NB4 (cell line): ENCODE data around the gene AKNA.
"Not testable (repeated sequence)": the region's sequence is repeated elsewhere in the genome, so short reads cannot be mapped to it uniquely, and the experiment has no call there.

Source experiments
- MYC ChIP-seq: IDR thresholded peaks from 2 replicates; pipeline ENCODE4 v1.6.1; 2011; ENCODE audit warnings: low read depth, low read length
- POLR2A ChIP-seq: IDR thresholded peaks from 2 replicates; pipeline ENCODE4 v1.6.1; 2011; ENCODE audit warnings: mild to moderate bottlenecking; ENCODE audit not compliant: insufficient read length; ENCODE audit errors: extremely low read depth
- TF ChIP-seq, protein P1 (sequence below): IDR thresholded peaks from one replicate; pipeline ENCODE4 v1.5.1; 2012; ENCODE audit warnings: low read depth, low read length
- TF ChIP-seq, protein P2 (sequence below): IDR thresholded peaks from 2 replicates; pipeline ENCODE4 v1.6.1; 2011; ENCODE audit warnings: low read depth, low read length

DNA sequence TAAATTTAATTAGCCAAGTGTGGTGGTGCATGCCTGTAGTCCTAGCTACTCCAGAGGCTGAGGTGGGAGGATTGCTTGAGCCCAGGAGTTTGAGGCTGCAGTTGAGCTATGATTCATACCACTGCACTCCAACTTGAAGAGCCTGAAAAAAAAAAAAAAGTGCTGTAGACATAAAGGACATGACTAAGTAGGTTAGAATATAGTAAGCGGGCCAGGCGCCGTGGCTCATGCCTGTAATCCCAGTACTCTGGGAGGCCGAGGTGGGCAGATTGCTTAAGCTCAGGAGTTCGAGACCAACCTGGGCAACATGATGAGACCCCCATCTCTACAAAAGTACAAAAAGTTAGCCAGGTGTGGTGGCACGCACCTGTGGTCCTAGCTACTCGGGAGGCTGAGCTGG lies 67.1 kb downstream of the AKNA start:
- TF ChIP-seq, protein P1, sequence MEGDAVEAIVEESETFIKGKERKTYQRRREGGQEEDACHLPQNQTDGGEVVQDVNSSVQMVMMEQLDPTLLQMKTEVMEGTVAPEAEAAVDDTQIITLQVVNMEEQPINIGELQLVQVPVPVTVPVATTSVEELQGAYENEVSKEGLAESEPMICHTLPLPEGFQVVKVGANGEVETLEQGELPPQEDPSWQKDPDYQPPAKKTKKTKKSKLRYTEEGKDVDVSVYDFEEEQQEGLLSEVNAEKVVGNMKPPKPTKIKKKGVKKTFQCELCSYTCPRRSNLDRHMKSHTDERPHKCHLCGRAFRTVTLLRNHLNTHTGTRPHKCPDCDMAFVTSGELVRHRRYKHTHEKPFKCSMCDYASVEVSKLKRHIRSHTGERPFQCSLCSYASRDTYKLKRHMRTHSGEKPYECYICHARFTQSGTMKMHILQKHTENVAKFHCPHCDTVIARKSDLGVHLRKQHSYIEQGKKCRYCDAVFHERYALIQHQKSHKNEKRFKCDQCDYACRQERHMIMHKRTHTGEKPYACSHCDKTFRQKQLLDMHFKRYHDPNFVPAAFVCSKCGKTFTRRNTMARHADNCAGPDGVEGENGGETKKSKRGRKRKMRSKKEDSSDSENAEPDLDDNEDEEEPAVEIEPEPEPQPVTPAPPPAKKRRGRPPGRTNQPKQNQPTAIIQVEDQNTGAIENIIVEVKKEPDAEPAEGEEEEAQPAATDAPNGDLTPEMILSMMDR, result not testable (repeated sequence)
- TF ChIP-seq POLR2A, MYC: not testable (repeated sequence)
- TF ChIP-seq, protein P2, sequence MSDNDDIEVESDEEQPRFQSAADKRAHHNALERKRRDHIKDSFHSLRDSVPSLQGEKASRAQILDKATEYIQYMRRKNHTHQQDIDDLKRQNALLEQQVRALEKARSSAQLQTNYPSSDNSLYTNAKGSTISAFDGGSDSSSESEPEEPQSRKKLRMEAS, result not testable (repeated sequence)
